Measurements from ENCODE around the gene MBTPS1. TPM values are rescaled to one million over a fixed set of nuclear protein-coding genes. Genes with fewer than 3 reads are reported as not detected.

MBTPS1 gene
- polyA plus RNA-seq, 1 donor from 2014 or later, result 66.9 TPM

DNA sequence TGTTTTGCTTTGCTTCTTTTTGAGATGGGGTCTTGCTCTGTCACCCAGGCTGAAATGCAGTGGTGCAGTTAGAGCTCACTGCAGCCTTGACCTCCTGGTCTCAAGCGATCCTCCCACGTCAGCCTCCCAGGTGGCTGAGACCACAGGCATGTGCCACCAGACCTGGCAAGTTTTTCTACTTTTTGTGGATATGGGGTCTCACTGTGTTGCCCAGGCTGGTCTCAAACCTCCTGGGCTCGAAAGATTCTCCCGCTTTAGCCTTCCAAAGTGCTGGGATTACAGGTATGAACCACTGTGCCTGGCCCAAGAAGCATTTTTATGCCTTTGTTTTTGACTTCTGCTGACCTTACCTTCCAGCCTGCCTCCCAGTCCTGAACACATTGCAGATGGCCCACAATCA is 38.5 kb upstream of the MBTPS1 start:
- no peaks in the 10 kb centered on the region for H3K27me3 ChIP-seq (ENCODE audit: insufficient read depth, low read depth, low read length)
- H3K9me2 ChIP-seq (ENCODE audit: insufficient read depth, low read length), result no peaks in the 10 kb centered on the region
- TF ChIP-seq, protein P1, sequence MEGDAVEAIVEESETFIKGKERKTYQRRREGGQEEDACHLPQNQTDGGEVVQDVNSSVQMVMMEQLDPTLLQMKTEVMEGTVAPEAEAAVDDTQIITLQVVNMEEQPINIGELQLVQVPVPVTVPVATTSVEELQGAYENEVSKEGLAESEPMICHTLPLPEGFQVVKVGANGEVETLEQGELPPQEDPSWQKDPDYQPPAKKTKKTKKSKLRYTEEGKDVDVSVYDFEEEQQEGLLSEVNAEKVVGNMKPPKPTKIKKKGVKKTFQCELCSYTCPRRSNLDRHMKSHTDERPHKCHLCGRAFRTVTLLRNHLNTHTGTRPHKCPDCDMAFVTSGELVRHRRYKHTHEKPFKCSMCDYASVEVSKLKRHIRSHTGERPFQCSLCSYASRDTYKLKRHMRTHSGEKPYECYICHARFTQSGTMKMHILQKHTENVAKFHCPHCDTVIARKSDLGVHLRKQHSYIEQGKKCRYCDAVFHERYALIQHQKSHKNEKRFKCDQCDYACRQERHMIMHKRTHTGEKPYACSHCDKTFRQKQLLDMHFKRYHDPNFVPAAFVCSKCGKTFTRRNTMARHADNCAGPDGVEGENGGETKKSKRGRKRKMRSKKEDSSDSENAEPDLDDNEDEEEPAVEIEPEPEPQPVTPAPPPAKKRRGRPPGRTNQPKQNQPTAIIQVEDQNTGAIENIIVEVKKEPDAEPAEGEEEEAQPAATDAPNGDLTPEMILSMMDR (IDR thresholded peaks at IDR 0.05; ENCODE audit: poor library complexity, severe bottlenecking), result no peak
- TF ChIP-seq TAF1 (IDR thresholded peaks at IDR 0.05; ENCODE audit: low read depth) (no peak), SMC3 (conservative IDR thresholded peaks at IDR 0.05; ENCODE audit: poor library complexity) (no peak), EP300 (conservative IDR thresholded peaks at IDR 0.05; ENCODE audit: poor library complexity, severe bottlenecking) (no peak)
- TF ChIP-seq, protein P2, sequence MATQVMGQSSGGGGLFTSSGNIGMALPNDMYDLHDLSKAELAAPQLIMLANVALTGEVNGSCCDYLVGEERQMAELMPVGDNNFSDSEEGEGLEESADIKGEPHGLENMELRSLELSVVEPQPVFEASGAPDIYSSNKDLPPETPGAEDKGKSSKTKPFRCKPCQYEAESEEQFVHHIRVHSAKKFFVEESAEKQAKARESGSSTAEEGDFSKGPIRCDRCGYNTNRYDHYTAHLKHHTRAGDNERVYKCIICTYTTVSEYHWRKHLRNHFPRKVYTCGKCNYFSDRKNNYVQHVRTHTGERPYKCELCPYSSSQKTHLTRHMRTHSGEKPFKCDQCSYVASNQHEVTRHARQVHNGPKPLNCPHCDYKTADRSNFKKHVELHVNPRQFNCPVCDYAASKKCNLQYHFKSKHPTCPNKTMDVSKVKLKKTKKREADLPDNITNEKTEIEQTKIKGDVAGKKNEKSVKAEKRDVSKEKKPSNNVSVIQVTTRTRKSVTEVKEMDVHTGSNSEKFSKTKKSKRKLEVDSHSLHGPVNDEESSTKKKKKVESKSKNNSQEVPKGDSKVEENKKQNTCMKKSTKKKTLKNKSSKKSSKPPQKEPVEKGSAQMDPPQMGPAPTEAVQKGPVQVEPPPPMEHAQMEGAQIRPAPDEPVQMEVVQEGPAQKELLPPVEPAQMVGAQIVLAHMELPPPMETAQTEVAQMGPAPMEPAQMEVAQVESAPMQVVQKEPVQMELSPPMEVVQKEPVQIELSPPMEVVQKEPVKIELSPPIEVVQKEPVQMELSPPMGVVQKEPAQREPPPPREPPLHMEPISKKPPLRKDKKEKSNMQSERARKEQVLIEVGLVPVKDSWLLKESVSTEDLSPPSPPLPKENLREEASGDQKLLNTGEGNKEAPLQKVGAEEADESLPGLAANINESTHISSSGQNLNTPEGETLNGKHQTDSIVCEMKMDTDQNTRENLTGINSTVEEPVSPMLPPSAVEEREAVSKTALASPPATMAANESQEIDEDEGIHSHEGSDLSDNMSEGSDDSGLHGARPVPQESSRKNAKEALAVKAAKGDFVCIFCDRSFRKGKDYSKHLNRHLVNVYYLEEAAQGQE (IDR thresholded peaks at IDR 0.05; ENCODE audit: borderline replicate concordance), result no peak
- no peaks in the 10 kb centered on the region for H3F3A ChIP-seq (ENCODE audit: insufficient read depth, low read length, poor library complexity, severe bottlenecking)
- H3K27ac ChIP-seq (ENCODE audit: low read length), result no peak overlapping the region
- no peak overlapping the region for H3K4me2 ChIP-seq (ENCODE audit: low read length)
- no peak overlapping the region for H3K9ac ChIP-seq (ENCODE audit: low read length)
- no peak overlapping the region for H2AFZ ChIP-seq (ENCODE audit: low read depth, low read length)
- no peaks in the 10 kb centered on the region for H3K36me3 ChIP-seq (ENCODE audit: insufficient read depth, low read length)
- no peaks in the 10 kb centered on the region for H3K9me3 ChIP-seq (ENCODE audit: low read length)
- no peaks in the 10 kb centered on the region for H4K20me1 ChIP-seq (ENCODE audit: insufficient read depth)
- H3K4me3 ChIP-seq (ENCODE audit: low read length), result no peak overlapping the region
- no peaks in the 10 kb centered on the region for H3K79me2 ChIP-seq (replicated peaks; ENCODE audit: insufficient read depth, low read length)

DNA sequence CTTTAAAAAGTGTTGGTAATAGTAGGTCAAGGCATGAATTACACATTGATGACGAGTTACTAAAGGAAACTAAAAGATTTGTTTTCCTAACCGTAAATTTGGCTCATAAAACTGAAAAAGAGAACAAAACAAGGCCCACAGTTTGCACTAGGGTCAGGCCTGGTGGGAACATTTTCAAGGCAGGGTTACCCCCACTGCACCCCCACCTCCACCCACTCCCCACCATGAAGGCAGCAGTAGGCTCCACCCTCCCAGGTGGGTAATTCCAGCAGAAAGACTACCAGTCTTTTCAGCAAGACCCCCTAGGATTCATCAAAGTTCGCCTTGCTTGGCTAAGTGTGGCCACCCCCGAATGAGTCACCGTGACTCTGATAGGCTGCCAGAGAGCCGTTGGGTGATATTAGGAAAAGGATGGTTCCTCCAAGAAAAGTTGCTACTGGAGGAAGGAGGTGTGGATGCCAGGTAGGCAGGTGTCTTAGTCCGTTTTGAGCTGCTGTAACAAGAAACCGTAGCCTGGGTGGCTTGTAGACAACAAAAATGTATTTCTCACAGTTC is 37.0 kb upstream of the MBTPS1 start:
- no peaks in the 10 kb centered on the region for H3F3A ChIP-seq (ENCODE audit: insufficient read depth, low read length, poor library complexity, severe bottlenecking)
- no peaks in the 10 kb centered on the region for H3K27me3 ChIP-seq (ENCODE audit: insufficient read depth, low read depth, low read length)
- TF ChIP-seq EZH2 (IDR thresholded peaks at IDR 0.05; ENCODE audit: borderline replicate concordance, insufficient read depth, low read length, poor library complexity, severe bottlenecking) (no peak), SMC3 (conservative IDR thresholded peaks at IDR 0.05; ENCODE audit: poor library complexity) (no peak), EP300 (conservative IDR thresholded peaks at IDR 0.05; ENCODE audit: poor library complexity, severe bottlenecking) (no peak), TAF1 (IDR thresholded peaks at IDR 0.05; ENCODE audit: low read depth) (no peak), MXI1 (conservative IDR thresholded peaks at IDR 0.05; ENCODE audit: poor library complexity, severe bottlenecking) (no peak), POLR2AphosphoS5 (IDR thresholded peaks at IDR 0.05) (no peak), RAD21 (conservative IDR thresholded peaks at IDR 0.05) (no peak)
- TF ChIP-seq, protein P1 (IDR thresholded peaks at IDR 0.05; ENCODE audit: poor library complexity, severe bottlenecking), result no peak
- TF ChIP-seq, protein P2 (IDR thresholded peaks at IDR 0.05; ENCODE audit: borderline replicate concordance), result no peak
- H3K4me2 ChIP-seq (ENCODE audit: low read length), result no peak overlapping the region
- H3K9me2 ChIP-seq (ENCODE audit: insufficient read depth, low read length), result no peaks in the 10 kb centered on the region
- no peak overlapping the region for H3K27ac ChIP-seq (ENCODE audit: low read length)
- no peaks in the 10 kb centered on the region for H3K36me3 ChIP-seq (ENCODE audit: insufficient read depth, low read length)
- H2AFZ ChIP-seq (ENCODE audit: low read depth, low read length), result no peak overlapping the region
- H3K9ac ChIP-seq (ENCODE audit: low read length), result no peak overlapping the region
- H4K20me1 ChIP-seq (ENCODE audit: insufficient read depth), result no peaks in the 10 kb centered on the region
- H3K4me3 ChIP-seq (ENCODE audit: low read length), result no peak overlapping the region
- no peaks in the 10 kb centered on the region for H3K9me3 ChIP-seq (ENCODE audit: low read length)
- H3K79me2 ChIP-seq (replicated peaks; ENCODE audit: insufficient read depth, low read length), result no peaks in the 10 kb centered on the region

Data from neural cell (in vitro differentiated cells).